ENCODE measurements around the gene PLCB1. TPM values are rescaled to one million over a fixed set of nuclear protein-coding genes. Genes with fewer than 3 reads are reported as not detected.
A peak's percentile ranks its signal among the peaks of the same experiment; 100 is the strongest.
"Not testable (repeated sequence)": the region's sequence is repeated elsewhere in the genome, so short reads cannot be mapped to it uniquely, and the experiment has no call there.

The PLCB1 gene
- total RNA-seq, 4 donors from 2014 or later: 7.2 to 28.1 (median 9.6) TPM

DNA sequence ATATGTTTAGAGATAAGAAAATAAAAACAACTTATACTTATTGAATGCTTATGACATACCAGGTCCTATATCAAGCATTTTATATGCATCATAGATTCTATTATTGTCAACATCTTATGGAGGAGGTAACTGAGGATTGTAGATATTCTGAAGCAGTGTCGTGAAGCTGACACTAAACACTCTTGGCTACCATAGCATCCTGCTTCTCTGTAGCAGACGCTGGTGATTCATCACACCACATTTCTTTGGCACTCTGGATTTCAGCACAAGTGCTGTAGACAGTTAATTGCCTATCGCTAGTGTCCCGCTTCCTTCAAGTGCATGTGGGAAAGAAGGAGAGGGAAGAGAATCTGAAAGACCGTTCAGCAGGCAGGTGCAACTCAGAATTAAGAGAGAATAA is 317.1 kb downstream of the PLCB1 start:
- no peaks in the 10 kb centered on the region for H3K4me1 ChIP-seq
- no peaks in the 10 kb centered on the region for H3K36me3 ChIP-seq
- H3K27me3 ChIP-seq: no peaks in the 10 kb centered on the region
- no peak overlapping the region for H3K27ac ChIP-seq
- no peak overlapping the region for H3K4me3 ChIP-seq
- TF ChIP-seq, protein P1, sequence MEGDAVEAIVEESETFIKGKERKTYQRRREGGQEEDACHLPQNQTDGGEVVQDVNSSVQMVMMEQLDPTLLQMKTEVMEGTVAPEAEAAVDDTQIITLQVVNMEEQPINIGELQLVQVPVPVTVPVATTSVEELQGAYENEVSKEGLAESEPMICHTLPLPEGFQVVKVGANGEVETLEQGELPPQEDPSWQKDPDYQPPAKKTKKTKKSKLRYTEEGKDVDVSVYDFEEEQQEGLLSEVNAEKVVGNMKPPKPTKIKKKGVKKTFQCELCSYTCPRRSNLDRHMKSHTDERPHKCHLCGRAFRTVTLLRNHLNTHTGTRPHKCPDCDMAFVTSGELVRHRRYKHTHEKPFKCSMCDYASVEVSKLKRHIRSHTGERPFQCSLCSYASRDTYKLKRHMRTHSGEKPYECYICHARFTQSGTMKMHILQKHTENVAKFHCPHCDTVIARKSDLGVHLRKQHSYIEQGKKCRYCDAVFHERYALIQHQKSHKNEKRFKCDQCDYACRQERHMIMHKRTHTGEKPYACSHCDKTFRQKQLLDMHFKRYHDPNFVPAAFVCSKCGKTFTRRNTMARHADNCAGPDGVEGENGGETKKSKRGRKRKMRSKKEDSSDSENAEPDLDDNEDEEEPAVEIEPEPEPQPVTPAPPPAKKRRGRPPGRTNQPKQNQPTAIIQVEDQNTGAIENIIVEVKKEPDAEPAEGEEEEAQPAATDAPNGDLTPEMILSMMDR (IDR thresholded peaks at IDR 0.05): no peak
- TF ChIP-seq POLR2A (IDR thresholded peaks at IDR 0.05): no peak
- no peak for DNase-seq
- no peaks in the 10 kb centered on the region for H3K9me3 ChIP-seq

DNA sequence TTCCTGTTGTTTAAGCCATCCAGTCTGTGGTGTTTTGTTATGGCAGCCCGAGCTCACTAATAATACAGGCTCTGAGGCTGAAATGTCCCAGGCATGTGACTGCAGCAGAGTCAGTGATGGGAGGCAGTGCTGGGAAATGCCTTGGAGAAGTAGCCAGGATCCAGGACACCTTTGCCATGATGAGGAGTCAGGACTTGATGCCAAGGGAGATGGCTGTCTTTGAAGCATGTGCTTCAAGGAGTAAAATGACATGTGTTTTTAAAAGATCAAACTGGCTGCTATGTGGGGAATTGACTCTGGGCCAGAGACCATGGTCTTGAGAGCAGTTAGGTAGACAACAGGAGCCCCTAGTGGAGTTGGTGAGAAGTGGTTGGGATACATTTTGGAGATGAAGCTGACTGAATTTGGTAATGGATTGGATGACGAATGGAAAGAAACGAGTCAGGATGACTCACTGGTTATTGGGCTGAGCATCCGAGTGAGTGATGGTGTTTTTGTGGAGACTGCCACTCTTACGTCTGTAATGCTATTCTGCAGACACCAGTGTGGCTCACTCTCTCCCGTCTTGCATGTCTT is 322.2 kb downstream of the PLCB1 start:
- no peaks in the 10 kb centered on the region for H3K36me3 ChIP-seq
- no peaks in the 10 kb centered on the region for H3K27me3 ChIP-seq
- no peaks in the 10 kb centered on the region for H3K9me3 ChIP-seq
- H3K27ac ChIP-seq: no peak overlapping the region
- no peak for DNase-seq
- TF ChIP-seq POLR2A (IDR thresholded peaks at IDR 0.05): no peak
- TF ChIP-seq, protein P1 (IDR thresholded peaks at IDR 0.05): peak in 1 of 6 experiments; percentile 24
- no peaks in the 10 kb centered on the region for H3K4me1 ChIP-seq
- H3K4me3 ChIP-seq: no peak overlapping the region

DNA sequence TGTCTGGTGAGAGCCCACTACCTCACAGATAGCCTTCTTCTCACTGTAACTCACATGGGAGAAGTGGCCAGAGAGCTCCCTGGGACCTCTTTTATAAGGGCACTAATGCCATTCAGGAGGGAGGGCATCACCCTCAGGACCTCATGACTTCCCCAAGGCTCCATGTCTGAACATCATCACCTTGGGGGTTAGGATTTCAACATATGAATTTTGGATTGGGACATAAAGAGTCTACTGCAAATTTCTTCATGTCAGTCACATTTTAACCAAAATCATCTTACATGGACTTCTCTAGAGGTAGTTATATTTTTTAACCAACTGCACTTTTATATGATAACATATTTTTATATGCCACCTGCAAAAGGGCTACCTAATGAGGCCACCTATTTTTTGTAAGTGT is 324.7 kb downstream of the PLCB1 start:
- Histone ChIP-seq H3K27ac (no peak overlapping the region), H3K4me1 (no peaks in the 10 kb centered on the region), H3K27me3 (no peaks in the 10 kb centered on the region), H3K36me3 (no peaks in the 10 kb centered on the region), H3K4me3 (no peak overlapping the region), H3K9me3 (no peaks in the 10 kb centered on the region)
- no peak for TF ChIP-seq POLR2A (IDR thresholded peaks at IDR 0.05)
- TF ChIP-seq, protein P1 (IDR thresholded peaks at IDR 0.05): no peak
- DNase-seq: no peak

DNA sequence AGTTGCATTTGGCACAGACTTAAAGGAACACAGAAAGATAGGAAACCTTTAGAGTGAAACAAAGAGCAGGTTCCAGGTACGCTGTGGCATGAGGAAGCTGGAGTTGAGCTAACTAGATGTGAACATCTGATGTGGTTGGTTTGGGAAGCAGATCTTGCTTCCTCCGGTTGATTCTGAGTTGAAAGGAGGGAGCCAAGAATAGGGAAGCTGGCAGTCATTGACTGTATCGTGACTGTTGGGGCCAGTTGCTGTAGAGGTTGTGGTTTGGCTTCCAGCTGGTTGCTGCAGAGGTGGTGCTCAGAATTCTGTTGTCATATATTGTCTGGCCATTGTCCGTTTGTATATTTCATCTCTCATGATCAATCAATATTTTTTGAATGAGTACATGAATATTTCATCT is 325.9 kb downstream of the PLCB1 start:
- Histone ChIP-seq H3K4me1 (no peaks in the 10 kb centered on the region), H3K36me3 (no peaks in the 10 kb centered on the region), H3K27me3 (no peaks in the 10 kb centered on the region), H3K9me3 (no peaks in the 10 kb centered on the region), H3K27ac (no peak overlapping the region), H3K4me3 (no peak overlapping the region)
- no peak for TF ChIP-seq POLR2A (IDR thresholded peaks at IDR 0.05)
- TF ChIP-seq, protein P1 (IDR thresholded peaks at IDR 0.05): no peak
- no peak for DNase-seq

DNA sequence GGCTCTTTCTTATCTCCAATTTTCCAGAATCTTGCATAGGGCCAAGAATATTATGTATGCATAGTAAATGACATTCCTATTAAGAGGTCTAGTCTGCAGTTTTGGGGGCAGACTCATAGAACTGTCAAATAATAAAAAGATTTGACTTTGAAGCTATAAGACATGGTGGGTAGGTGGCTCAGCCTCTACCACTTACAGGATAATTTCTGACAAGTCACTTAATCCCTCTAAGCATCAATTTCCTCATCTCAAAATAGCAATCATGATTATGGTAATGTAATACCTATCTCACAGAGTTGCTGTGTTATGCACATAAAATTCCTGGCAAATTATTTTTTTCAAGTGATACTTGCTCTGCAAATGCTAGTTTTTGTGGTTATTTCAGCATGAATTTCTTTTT is 329.1 kb downstream of the PLCB1 start:
- TF ChIP-seq, protein P1 (IDR thresholded peaks at IDR 0.05): no peak
- no peak for TF ChIP-seq POLR2A (IDR thresholded peaks at IDR 0.05)
- H3K27me3 ChIP-seq: no peaks in the 10 kb centered on the region
- DNase-seq: no peak
- no peaks in the 10 kb centered on the region for H3K4me1 ChIP-seq
- no peaks in the 10 kb centered on the region for H3K9me3 ChIP-seq
- no peak overlapping the region for H3K27ac ChIP-seq
- H3K36me3 ChIP-seq: no peaks in the 10 kb centered on the region
- H3K4me3 ChIP-seq: no peak overlapping the region

DNA sequence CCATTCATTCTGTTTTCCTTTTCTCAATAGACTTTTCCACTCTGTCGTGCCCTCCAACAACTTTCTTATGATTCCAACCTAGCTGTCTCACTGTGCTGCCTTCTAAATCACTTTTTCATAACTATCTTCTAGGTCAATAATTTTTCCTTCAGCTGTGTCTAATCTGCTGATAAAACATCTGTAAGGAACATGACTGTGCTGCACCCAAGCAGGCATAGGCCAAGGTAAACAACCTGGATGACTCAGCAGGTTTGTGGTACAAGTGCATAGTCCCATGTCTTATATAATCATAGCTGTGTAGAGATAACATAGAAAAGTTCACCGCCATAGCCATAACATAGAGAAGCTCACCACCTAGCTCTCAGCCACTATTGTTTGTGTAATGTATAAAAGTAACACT is 332.3 kb downstream of the PLCB1 start:
- TF ChIP-seq, protein P1 (IDR thresholded peaks at IDR 0.05): no peak
- no peak for TF ChIP-seq POLR2A (IDR thresholded peaks at IDR 0.05)
- Histone ChIP-seq H3K9me3 (no peaks in the 10 kb centered on the region), H3K4me1 (no peaks in the 10 kb centered on the region), H3K36me3 (no peaks in the 10 kb centered on the region), H3K27ac (no peak overlapping the region), H3K27me3 (no peaks in the 10 kb centered on the region), H3K4me3 (no peak overlapping the region)
- peak in 1 of 3 donors; percentile 56 for DNase-seq

DNA sequence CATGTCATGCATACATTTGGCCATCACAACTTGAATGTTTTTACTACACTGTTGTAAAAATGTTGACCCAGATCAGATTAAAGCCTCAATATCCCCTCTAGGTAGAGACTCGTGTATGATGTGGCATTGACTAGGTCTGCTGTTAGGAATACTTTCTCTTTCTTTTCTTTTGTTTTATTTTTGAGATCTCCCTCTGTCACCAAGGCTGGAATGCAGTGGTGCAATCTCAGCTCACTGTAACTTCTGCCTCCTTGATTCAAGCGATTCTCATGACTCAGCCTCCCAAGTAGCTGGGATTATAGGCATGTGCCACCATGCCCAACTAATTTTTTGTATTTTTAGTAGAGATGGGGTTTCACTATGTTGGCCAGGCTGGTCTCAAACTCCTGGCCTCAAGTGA is 334.7 kb downstream of the PLCB1 start:
- not testable (repeated sequence) for H3K27ac ChIP-seq, H3K9me3 ChIP-seq, DNase-seq, H3K4me3 ChIP-seq, H3K4me1 ChIP-seq, H3K36me3 ChIP-seq, H3K27me3 ChIP-seq

Data from Peyer's patch (tissue), 4 donors.